GM12874 (cell line): ENCODE measurements around the gene MUS81.

Experiments used
- TF ChIP-seq, protein P1 (sequence below): IDR thresholded peaks from 2 replicates; pipeline ENCODE4 v1.5.1; 2011; ENCODE audit warnings: low read depth, mild to moderate bottlenecking, control low read depth, low read length, moderate library complexity; ENCODE audit not compliant: insufficient read depth

Gene MUS81

GRCh38 chr11:65864706-65865471 is 4.7 kb downstream of the MUS81 start:
- TF ChIP-seq, protein P1, sequence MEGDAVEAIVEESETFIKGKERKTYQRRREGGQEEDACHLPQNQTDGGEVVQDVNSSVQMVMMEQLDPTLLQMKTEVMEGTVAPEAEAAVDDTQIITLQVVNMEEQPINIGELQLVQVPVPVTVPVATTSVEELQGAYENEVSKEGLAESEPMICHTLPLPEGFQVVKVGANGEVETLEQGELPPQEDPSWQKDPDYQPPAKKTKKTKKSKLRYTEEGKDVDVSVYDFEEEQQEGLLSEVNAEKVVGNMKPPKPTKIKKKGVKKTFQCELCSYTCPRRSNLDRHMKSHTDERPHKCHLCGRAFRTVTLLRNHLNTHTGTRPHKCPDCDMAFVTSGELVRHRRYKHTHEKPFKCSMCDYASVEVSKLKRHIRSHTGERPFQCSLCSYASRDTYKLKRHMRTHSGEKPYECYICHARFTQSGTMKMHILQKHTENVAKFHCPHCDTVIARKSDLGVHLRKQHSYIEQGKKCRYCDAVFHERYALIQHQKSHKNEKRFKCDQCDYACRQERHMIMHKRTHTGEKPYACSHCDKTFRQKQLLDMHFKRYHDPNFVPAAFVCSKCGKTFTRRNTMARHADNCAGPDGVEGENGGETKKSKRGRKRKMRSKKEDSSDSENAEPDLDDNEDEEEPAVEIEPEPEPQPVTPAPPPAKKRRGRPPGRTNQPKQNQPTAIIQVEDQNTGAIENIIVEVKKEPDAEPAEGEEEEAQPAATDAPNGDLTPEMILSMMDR = no peak

DNA sequence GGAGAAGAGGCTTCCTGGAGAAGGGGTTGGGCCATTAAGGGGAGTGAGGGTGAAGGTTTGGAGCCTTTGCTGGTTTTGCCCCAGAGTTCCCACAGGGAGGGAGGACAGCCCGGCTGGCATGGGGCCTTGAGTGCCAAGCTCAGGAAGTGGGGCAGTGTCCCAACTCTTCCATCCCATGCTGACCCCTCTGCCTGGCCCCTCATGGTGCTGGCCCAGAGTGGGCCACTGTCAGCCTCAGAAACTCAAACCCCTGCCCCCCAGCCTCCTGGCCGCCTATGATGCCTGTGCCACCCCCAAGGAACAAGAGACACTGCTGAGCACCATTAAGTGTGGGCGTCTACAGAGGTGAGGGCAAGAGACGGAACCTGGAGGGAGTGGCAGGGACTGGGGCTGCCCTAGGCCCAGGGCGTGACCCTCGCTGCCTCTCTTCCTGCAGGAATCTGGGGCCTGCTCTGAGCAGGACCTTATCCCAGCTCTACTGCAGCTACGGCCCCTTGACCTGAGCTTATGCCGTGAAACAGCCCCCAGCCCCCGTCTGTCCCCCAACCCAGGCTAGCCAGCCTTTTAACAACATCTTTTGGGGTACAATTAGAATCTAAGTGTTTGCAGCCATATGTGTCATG is 5.4 kb downstream of the MUS81 start:
- TF ChIP-seq, protein P1 = no peak

DNA sequence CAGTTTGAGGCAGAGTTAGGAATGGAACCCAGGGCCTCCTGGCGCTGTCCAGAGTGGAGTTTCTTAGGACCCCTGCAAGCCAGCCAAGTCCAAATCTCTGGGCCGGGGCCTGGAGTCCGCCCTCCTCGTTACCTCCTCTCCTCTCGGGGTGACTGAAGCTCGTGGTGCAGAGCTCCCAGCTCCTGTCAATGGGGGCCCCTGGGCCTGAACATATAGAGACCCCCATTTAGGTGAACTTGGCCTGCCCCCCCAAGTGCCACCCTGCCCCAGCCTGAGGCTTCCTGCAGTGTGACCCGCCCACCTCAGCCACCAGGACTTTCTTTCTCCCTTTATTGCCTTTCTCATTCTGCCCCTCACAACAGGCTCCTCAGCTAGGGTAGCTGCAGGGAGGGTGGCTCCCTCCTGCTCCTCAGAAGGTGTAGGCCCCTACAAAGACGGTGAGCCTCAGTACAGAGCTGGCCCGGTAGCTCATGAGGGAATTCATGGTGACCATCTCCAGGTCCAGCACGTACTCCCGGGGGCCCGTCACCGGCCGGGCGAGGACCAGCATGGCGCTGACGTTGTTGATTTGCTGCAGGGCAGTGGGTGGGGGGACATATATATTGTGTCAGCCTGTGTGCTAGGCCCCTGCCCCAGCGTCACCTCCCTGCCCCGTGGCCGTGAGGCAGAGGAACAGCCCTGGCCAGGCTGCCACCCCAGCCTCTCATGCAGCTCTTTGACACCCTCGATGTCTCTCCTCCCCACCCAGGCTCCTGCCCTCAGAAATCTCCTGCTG is 6.5 kb downstream of the MUS81 start:
- TF ChIP-seq, protein P1 = no peak

GRCh38 chr11:65867284-65868071 is 7.2 kb downstream of the MUS81 start:
- TF ChIP-seq, protein P1 = no peak

DNA sequence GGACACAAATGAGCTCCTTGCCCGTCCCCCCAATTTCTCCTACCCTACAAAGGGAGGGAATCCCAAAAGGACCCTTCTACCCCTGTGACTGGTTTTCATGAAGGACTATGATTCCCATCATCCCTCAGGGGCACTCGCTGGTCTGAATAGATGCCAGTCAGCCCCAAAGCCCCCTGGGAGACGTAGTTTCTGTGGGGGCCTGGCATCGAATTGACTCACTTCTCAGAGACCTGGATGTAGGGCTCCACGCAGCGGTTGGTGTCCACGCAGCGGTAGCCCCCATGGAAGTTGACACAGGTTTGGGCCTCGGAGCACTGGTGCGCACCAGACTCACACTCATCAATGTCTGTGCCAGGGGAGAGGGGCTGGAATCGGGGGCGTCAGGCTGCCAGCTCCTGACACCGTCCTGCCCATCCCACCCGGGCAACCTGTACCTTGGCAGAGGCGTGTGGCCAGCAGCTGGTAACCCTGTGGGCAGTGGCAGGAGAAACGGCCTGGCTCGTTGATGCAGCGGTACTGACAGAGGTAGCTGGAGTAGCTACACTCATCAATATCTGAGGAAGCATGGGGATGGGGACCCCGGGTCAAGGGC is 7.9 kb downstream of the MUS81 start:
- TF ChIP-seq, protein P1 = no peak

DNA sequence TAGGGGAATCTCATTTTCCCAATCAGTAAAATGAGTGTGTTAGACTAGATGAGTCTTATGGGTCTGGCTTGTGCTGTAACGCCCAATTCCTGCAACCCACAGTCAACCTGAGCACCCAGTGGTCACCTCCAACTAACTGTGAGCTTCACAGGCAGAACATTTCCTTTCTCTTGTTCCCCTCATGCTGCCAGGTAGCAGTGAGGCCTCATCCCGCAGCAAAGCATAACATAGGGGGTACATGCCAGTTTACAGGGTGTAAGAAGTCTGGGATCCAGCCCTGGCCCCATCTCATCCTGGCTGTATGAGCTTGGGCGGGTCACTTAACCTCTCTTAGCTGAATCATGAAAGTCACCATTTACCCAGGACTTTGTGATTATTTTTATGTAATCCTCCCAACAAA is 8.7 kb downstream of the MUS81 start:
- TF ChIP-seq, protein P1 = no peak
